Measurements from ENCODE around the gene LARGE2. TPM values are rescaled to one million over a fixed set of nuclear protein-coding genes. Genes with fewer than 3 reads are reported as not detected.

The LARGE2 gene
- total RNA-seq, 1 experiment from 2014 or later = 124 TPM

- TF ChIP-seq, protein P1, sequence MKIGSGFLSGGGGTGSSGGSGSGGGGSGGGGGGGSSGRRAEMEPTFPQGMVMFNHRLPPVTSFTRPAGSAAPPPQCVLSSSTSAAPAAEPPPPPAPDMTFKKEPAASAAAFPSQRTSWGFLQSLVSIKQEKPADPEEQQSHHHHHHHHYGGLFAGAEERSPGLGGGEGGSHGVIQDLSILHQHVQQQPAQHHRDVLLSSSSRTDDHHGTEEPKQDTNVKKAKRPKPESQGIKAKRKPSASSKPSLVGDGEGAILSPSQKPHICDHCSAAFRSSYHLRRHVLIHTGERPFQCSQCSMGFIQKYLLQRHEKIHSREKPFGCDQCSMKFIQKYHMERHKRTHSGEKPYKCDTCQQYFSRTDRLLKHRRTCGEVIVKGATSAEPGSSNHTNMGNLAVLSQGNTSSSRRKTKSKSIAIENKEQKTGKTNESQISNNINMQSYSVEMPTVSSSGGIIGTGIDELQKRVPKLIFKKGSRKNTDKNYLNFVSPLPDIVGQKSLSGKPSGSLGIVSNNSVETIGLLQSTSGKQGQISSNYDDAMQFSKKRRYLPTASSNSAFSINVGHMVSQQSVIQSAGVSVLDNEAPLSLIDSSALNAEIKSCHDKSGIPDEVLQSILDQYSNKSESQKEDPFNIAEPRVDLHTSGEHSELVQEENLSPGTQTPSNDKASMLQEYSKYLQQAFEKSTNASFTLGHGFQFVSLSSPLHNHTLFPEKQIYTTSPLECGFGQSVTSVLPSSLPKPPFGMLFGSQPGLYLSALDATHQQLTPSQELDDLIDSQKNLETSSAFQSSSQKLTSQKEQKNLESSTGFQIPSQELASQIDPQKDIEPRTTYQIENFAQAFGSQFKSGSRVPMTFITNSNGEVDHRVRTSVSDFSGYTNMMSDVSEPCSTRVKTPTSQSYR (CRISPR knock-in tag; IDR thresholded peaks at IDR 0.05) = no peak
- no peak for TF ChIP-seq AR (CRISPR knock-in tag; IDR thresholded peaks at IDR 0.05)
These were observed 5.2 kb upstream of the LARGE2 start (continued) for GRCh38 chr11:45917286-45917622.

- DNase-seq (ENCODE audit: low spot score) (peak; percentile 94), ATAC-seq (peak; percentile 68)
- ChIA-PET CTCF (interaction anchor here (0.9 to 1.7 kb wide), 10 partner anchors 17 to 146 kb away, joined by 3 to 17 read pairs (median 4); partner anchors contain the start of gene CRY2), POLR2A (interaction anchor here (0.6 to 1.7 kb wide), 12 partner anchors 11 to 325 kb away, joined by 3 to 8 read pairs (median 3); no protein-coding TSS in a partner anchor)
- H3K27me3 Mint-ChIP-seq (ENCODE audit: low read depth) = peaks cover 2% of the 10 kb centered on the region; the same call in 1 of the 2 replicates
- H3K4me3 Mint-ChIP-seq = peak within 1 kb of the TSS; percentile 93
- peak within 1 kb of the TSS; percentile 96 for H3K27ac Mint-ChIP-seq
- no peaks in the 10 kb centered on the region for H3K9me3 Mint-ChIP-seq
- peaks cover 3% of the 10 kb centered on the region; the same call in 1 of the 2 replicates for H3K36me3 Mint-ChIP-seq
- H3K4me1 Mint-ChIP-seq = peaks cover 32% of the 10 kb centered on the region
- TF ChIP-seq, protein P2, sequence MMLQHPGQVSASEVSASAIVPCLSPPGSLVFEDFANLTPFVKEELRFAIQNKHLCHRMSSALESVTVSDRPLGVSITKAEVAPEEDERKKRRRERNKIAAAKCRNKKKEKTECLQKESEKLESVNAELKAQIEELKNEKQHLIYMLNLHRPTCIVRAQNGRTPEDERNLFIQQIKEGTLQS (CRISPR knock-in tag; conservative IDR thresholded peaks at IDR 0.05) = no peak
- TF ChIP-seq JUN (CRISPR knock-in tag; IDR thresholded peaks at IDR 0.05) = no peak
- TF ChIP-seq, protein P3, sequence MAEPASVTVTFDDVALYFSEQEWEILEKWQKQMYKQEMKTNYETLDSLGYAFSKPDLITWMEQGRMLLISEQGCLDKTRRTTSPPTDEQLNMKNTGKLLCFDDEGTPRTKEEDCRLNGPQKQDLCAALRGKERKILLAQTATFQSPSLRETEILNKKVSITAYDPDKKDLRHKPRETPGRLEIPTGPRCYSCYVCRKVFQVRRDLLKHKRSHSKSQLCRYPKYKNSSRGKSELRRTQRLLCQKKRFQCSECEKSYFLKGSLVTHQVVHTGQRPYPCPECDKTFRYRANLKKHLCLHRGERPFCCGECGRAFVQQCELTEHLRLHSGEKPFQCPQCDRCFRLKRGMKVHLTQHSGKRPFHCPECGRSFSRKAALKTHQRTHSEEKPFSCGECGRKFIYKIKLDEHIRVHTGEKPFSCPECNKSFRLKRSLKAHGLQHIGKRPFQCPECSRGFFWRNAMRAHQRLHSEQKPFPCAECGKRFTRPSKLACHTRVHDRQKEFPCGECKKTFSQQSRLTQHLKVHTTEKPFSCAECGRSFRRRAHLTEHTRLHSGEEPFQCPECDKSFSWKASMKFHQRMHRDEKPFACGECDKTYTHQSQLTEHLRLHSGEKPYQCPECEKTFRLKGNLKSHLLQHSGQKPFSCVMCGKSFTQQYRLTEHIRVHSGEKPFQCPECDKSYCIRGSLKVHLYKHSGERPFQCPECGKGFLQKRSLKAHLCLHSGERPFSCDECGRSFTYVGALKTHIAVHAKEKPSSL (CRISPR knock-in tag; conservative IDR thresholded peaks at IDR 0.05) = no peak
- peak; percentile 51; the same call in 1 of the 2 replicates for TF ChIP-seq GABPB1 (CRISPR knock-in tag; IDR thresholded peaks at IDR 0.05)
- no peak for TF ChIP-seq JAZF1 (CRISPR knock-in tag; IDR thresholded peaks at IDR 0.05)
- TF ChIP-seq CTCF (IDR thresholded peaks at IDR 0.05) = no peak
- no peak for TF ChIP-seq AR (CRISPR knock-in tag; IDR thresholded peaks at IDR 0.05)
- TF ChIP-seq FOXJ3 (CRISPR knock-in tag; IDR thresholded peaks at IDR 0.05; ENCODE audit: borderline replicate concordance) = no peak
- 0 out of 2 replicates have a peak, but pooled peaks have one; percentile 56 for TF ChIP-seq ZNF232 (CRISPR knock-in tag; IDR thresholded peaks at IDR 0.05)
- peak; percentile 77 for TF ChIP-seq SP1 (CRISPR knock-in tag; conservative IDR thresholded peaks at IDR 0.05)
- no peak for TF ChIP-seq ERG (CRISPR knock-in tag; IDR thresholded peaks at IDR 0.05)
- TF ChIP-seq ZNF396 (CRISPR knock-in tag; IDR thresholded peaks at IDR 0.05; ENCODE audit: borderline replicate concordance) = no peak
- TF ChIP-seq TCF7 (CRISPR knock-in tag; IDR thresholded peaks at IDR 0.05; ENCODE audit: low read depth) = no peak
- 0 out of 2 replicates have a peak, but pooled peaks have one; percentile 28 for TF ChIP-seq ETV6 (CRISPR knock-in tag; IDR thresholded peaks at IDR 0.05)
These were observed 4.7 kb upstream of the LARGE2 start, which contains the start of gene PEX16 for GRCh38 chr11:45917623-45918330. Gene PEX16, minus strand, starts transcription at chr11:45917877. Its CDS starts 66 bp downstream, at chr11:45917811.

Data from WTC11 (cell line).